Femur (tissue), 1 donor: Measurements from ENCODE around the gene CEACAM4.

Source experiments
- DNase-seq: peaks from one replicate; pipeline ENCODE4 v3.0.0-alpha.2; 2017

Gene CEACAM4

GRCh38 chr19:41616792-41617621 is 9.9 kb downstream of the CEACAM4 start:
- no peak for DNase-seq

GRCh38 chr19:41615207-41615606 is 11.7 kb downstream of the CEACAM4 start:
- no peak for DNase-seq

DNA sequence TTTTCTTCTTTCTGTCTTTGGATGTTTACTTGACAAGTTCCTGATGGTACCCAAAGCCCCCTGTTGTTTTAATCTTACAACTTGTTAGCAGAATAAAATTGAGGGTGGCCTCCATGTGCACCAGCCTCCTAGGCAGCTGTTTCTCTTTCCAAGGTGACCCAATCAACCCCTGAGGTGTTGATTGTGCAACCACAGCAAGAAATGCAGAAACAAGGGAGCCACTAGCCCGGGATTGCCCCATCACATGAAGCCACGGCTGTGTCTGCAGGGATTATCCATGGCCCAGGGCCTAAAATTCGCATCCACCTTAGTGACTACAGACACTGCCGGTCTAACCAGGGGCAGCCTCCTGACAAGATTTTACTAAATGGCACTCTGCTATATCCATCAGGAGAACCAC is 14.4 kb downstream of the CEACAM4 start:
- no peak for DNase-seq

DNA sequence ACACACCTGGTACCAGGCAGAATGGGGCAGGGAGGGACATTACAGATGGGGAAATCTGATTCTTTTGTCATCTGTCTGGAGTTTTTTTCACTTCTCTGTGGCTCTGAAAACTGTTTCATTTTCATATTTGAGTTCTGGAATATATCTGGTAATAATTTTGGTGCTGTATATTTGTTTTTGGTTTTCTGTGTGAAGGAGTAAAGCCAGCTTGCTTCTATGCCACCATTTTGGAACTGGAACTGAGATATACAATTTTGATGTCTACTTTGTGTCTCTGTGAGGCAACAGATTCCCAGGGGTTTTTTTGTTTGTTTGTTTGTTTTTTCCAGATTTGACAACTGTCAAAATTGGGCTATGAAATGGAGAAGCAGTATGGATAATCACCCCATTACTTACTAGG is 16.1 kb downstream of the CEACAM4 start:
- DNase-seq, result no peak

- DNase-seq, result no peak
Observed at GRCh38 chr19:41607668-41608067, 19.2 kb downstream of the CEACAM4 start.

DNA sequence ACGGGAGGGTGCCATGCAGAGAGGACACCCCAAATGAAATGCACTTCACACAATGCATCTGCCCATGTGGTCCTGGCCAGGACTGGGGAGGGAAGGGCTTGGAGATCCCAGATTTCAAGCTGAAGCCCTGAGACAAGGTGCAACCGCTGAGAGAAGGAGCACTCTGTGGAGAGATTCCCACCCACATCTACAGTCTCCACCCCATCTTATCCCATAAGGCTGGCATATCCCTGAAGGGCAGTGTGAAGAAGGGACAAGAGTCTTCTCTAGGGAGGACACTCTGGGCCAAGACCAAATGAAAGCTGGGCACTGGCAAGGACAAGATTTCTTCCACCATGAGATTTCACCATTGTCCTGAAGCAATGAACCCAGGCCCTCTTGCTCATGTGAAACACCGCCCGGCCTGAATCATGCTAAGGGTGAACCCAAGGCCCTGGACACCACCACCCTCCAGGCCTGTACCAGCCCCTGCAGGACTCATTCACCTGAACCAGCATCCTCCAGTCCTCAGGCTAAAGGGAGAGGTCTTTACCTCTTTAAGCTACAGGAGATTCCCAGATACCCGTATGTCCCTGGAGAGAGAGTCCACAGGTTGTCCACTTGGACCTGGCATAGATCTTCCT is 20.5 kb downstream of the CEACAM4 start:
- no peak for DNase-seq

DNA sequence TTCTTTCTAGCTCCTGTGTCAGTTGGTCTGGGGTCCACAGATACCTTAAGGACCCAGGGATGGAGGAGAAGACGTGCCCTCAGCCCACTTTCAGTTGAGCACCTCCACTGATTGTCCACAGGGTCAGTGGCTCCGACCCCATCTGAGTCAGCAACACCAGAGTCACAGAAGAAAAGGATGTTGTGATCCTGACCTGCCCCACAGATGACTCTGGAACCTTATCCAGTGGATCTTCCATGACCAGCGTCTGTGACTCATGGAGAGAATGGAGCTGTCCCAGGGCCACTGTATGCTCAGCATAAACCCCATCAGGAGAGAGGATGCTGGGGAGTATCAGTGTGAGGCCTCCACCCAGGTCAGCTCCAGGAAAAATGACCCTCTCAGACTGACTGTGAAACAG is 22.0 kb downstream of the CEACAM4 start:
- DNase-seq, result no peak

- DNase-seq, result peak; percentile 7
Observed at GRCh38 chr19:41601771-41602170, 25.1 kb downstream of the CEACAM4 start.

- DNase-seq, result no peak
Observed at GRCh38 chr19:41599175-41599966, 27.5 kb downstream of the CEACAM4 start.

DNA sequence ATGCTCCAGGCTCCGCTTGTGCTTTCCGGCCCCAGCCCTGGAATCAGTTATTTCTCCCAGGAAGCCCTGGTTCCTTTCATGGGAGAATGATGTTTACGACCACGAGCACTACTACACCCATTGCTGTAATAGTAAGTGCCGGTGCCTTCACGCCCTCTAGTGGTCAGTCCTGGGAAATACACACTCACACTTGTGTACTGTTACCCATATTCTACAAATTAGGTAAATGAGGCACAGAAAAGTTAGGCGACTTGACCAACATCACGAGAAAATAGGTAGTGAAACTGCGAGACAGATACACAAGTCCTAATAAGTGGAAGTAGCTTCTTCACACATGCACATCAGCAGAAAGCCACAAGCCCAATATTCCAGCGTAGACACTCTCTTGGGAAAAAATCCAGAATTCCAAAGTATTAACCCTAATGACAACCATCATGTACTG is 29.3 kb downstream of the CEACAM4 start:
- peak; percentile 66 for DNase-seq

GRCh38 chr19:41595890-41596280 is 31.0 kb downstream of the CEACAM4 start:
- no peak for DNase-seq

DNA sequence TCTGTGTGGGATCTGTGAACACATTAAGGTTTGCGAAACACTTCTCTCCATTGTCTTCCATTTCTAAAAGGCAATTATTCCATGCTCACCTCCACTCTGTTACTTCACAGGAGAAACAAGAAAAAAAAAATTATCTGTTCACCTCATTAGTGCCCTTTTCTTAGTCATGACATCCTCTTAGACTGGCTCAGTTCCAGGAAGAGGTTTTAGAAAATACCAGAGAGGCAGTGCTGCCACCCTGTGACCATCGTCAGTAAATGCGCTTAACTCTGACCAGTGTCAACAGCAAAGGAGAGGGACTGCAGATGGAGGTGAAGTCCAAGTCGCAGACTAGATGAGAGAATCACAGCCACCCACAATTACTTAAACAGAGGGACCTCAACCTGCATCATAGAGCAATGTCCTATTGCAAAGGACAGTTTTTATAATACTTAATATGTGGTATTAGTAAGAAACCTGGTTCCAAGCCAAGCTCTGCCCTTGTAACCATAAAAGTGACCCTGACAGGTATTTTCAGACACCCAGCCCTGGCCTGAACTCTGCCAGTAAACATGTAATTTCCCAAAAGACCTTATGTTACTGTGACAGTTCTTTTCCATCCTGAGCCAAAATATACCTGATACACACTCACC is 31.5 kb downstream of the CEACAM4 start:
- peak; percentile 43 for DNase-seq

- no peak for DNase-seq
Observed at GRCh38 chr19:41591951-41592562, 34.8 kb downstream of the CEACAM4 start.

DNA sequence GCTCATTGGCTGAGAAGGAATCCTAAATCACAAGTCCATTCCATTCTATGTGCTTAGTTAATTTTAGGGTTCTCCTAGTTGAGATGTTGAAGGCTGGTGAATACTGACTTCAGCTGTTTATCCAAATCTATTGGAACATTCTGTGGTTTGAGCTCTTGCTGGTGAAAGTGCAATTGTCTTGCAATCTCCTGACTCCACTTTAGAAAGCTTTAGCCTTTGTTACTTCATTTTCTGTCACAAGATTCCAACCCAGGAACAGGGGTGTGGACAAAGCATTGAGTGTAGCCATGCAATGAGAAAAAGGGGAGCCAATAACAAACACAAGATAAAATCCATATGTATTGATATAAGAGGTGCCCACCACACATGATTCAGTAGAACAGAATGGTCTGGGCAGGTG is 35.9 kb downstream of the CEACAM4 start:
- DNase-seq, result no peak

DNA sequence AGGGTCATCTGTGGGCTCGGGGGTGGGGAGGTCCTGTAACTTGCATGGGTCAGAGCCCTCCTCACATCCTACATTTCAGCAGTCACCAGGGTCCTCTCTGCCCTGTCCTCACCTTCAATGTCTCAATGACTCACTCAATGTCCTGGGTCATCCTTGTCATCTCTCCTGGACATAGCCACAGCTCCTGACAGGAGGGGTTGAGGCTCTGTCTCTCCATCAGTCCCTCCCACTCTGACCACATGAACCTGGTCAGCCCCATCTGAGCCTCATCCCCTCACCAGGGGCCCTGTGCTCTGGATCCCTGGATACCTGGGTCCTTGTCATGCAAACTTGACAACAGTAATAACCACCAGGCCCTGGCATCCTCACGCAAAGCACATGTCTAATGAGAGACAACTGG is 37.5 kb downstream of the CEACAM4 start:
- no peak for DNase-seq

- no peak for DNase-seq
Observed at GRCh38 chr19:41588497-41589209, 38.2 kb downstream of the CEACAM4 start.

DNA sequence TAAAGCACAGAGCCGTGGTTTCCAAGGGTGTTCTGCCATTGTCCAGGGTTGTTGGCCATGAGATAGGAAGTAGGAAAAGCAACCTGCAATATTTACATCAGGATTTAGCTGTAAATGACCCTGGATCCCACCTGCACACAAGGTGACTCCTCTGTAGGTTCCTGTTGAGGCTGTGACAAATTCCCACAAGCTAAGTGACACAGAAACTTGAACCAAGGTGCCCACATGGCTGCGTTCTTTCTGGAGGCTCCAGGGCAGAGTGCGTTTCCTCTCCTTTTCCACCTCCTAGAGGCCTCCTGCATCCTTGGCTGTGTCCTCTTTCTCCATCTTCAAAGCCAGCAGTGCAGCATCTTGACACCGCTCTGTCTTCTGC is 39.0 kb downstream of the CEACAM4 start:
- DNase-seq, result no peak

DNA sequence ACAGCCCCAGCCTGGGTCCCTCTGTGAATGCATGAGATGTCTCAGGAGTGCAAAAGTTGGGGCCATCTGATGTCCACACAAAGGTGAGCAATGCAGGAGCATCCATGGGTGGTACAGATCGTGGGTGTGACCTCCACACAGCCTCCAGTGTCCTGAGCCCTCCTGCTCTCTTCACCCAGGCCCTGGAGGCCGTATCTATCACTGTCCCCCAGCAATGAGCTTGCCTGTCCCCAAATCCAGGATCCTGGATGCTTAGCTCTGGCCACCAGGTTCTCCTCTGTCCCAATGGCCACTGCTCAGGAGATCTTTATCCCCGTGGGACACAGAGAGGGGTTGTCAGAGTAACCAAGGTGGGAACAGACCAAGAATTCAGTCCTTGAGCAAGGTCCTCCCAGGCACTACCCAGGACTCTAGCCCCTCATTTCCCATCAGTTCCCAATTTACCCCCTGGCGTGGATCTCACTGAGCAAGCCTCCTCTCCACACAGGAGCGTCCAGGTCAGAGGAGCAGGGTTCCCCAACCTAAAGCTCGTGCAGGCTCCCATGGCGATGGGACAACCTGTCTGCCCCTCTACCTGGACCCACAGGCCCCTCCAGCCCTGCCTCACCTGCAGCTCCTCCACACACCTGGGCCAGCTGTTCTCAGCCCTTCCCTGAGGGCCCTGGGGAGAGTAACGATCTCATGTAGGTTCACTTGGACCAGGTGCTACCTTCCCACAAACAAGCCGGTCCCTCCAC is 39.6 kb downstream of the CEACAM4 start:
- DNase-seq, result no peak

DNA sequence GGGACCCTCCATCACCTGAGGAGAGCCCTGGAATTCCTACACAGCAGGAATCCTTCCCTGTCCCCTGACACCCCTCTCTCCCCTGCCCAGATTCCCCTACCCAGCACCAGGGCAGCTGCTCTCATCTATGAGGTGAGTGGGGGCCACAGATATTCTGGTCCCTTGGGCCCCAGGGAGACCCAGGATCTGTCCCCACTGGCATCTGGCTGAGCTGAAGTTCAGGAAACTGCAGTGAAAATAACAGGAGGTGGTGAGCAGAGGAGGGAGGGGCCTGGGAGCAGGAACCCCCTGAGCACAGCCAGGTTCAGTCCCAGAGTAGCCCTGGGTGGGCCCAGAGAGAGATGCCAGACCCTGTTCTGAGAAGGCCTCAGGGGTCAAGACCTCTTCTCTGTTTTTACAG is 40.8 kb downstream of the CEACAM4 start:
- DNase-seq, result no peak

GRCh38 chr19:41584931-41585330 is 41.9 kb downstream of the CEACAM4 start:
- DNase-seq, result no peak

GRCh38 chr19:41584260-41584810 is 42.5 kb downstream of the CEACAM4 start:
- no peak for DNase-seq
